Endodermal cell (in vitro differentiated cells): Measurements from ENCODE around the gene BARHL2. TPM values are rescaled to one million over a fixed set of nuclear protein-coding genes. Genes with fewer than 3 reads are reported as not detected.

Source experiments
- DNase-seq: peaks from one replicate; pipeline ENCODE4 v3.0.0-alpha.2; 2017
- H3K27ac ChIP-seq: 2 replicates; pipeline ENCODE4 v1.5.1; 2013; ENCODE audit warnings: mild to moderate bottlenecking, low read depth, low read length, moderate library complexity
- H3K27me3 ChIP-seq: 2 replicates; pipeline ENCODE4 v1.6.1; 2013; ENCODE audit warnings: mild to moderate bottlenecking, low read length, moderate library complexity; ENCODE audit not compliant: insufficient read depth, control insufficient read depth, poor library complexity, severe bottlenecking
- H3K36me3 ChIP-seq: 2 replicates; pipeline ENCODE4 v1.7.0; 2013; ENCODE audit warnings: mild to moderate bottlenecking, low read length, moderate library complexity; ENCODE audit not compliant: control insufficient read depth, insufficient read depth
- H3K4me1 ChIP-seq: one replicate; pipeline ENCODE4 v1.7.0; 2013; ENCODE audit warnings: low read length; ENCODE audit not compliant: control insufficient read depth, insufficient read depth
- H3K4me3 ChIP-seq: 2 replicates; pipeline ENCODE4 v1.5.1; 2013; ENCODE audit warnings: mild to moderate bottlenecking, low read length, moderate library complexity
- H3K9ac ChIP-seq: 2 replicates; pipeline ENCODE4 v1.6.1; 2013; ENCODE audit warnings: mild to moderate bottlenecking, low read length, moderate library complexity; ENCODE audit not compliant: poor library complexity, severe bottlenecking; ENCODE audit errors: extremely low read depth
- H3K9me3 ChIP-seq: 2 replicates; pipeline ENCODE4 v1.6.1; 2013; ENCODE audit warnings: mild to moderate bottlenecking, low read length, moderate library complexity; ENCODE audit not compliant: control insufficient read depth
- H3K27ac Mint-ChIP-seq: 2 replicates; pipeline ENCODE4 v1.8.0; 2020; ENCODE audit warnings: mixed read lengths
- H3K27me3 Mint-ChIP-seq: 2 replicates; pipeline ENCODE4 v1.8.0; 2021; ENCODE audit warnings: mild to moderate bottlenecking, mixed read lengths; ENCODE audit not compliant: insufficient read depth
- H3K36me3 Mint-ChIP-seq: 2 replicates; pipeline ENCODE4 v1.8.0; 2020; ENCODE audit warnings: low read depth, mixed read lengths
- H3K4me1 Mint-ChIP-seq: 2 replicates; pipeline ENCODE4 v1.8.0; 2020; ENCODE audit warnings: mixed read lengths
- H3K4me3 Mint-ChIP-seq: 2 replicates; pipeline ENCODE4 v1.8.0; 2020; ENCODE audit warnings: mild to moderate bottlenecking, moderate library complexity, mixed read lengths
- H3K9me3 Mint-ChIP-seq: 2 replicates; pipeline ENCODE4 v1.8.0; 2020; ENCODE audit warnings: mild to moderate bottlenecking, mixed read lengths
- WGBS, 2 experiments: methylation state at CpG; one replicate each; pipeline versions ENCODE4 v1.1.5 to v1.1.7; 2013; ENCODE audit warnings: missing lambda C conversion rate in 2 of 2, mixed read lengths in 1 of 2; ENCODE audit not compliant: insufficient coverage in 1 of 2, insufficient read length in 1 of 2; 5-methylcytosine and 5-hydroxymethylcytosine counted together
- total RNA-seq, 2 donors: library from RNA; stranded (reverse); fragmentation: NEBNext Ultra II Directional in 1 of 2; extraction: Animal tissue kit (Norgen Biotek cat#: 25700) in 1 of 2; gene quantifications; 2 replicates in 1 of 2; 3 replicates in 1 of 2; pipeline ENCODE4 v1.2.1, GENCODE V29; 2021
- TF ChIP-seq, protein P1 (sequence below): fragments of 200-600 bp; sonication (generic); conservative IDR thresholded peaks from 2 replicates; pipeline ENCODE4 v1.5.0; 2021; ENCODE audit warnings: antibody characterized with exemption, mild to moderate bottlenecking

BARHL2 gene
- total RNA-seq, 2 donors from 2014 or later: not detected

DNA sequence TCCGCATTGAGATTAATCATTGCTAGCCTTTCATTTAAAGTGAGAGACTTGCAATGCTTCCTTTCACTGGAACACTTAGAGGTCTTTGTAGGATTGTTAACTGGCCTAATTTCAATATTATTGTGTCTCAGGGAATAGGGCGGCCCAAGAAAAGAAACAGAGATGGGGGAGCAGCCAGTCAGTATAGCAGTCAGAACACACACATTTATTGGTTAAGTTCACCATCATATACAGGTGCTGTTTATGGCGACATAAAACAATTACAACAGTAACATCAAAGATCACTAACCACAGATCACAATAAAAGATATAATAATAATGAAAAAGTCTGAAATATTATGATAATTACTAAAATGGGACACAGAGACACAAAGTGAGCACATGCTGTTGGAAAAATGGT lies 29.4 kb downstream of the BARHL2 start:
- Histone ChIP-seq H3K9me3 (no peaks in the 10 kb centered on the region), H3K27ac (no peak overlapping the region), H3K4me3 (no peak overlapping the region), H3K4me1 (no peaks in the 10 kb centered on the region), H3K27me3 (no peaks in the 10 kb centered on the region), H3K9ac (no peak overlapping the region), H3K36me3 (no peaks in the 10 kb centered on the region)
- Mint-ChIP-seq H3K27ac (no peak overlapping the region), H3K27me3 (peaks cover 3% of the 10 kb centered on the region), H3K4me1 (no peaks in the 10 kb centered on the region), H3K9me3 (no peaks in the 10 kb centered on the region), H3K36me3 (no peaks in the 10 kb centered on the region), H3K4me3 (no peak overlapping the region)
- 95 to 100% methylated on average over 2 to 3 of the region's 3 CpGs for WGBS, 2 experiments
- TF ChIP-seq, protein P1, sequence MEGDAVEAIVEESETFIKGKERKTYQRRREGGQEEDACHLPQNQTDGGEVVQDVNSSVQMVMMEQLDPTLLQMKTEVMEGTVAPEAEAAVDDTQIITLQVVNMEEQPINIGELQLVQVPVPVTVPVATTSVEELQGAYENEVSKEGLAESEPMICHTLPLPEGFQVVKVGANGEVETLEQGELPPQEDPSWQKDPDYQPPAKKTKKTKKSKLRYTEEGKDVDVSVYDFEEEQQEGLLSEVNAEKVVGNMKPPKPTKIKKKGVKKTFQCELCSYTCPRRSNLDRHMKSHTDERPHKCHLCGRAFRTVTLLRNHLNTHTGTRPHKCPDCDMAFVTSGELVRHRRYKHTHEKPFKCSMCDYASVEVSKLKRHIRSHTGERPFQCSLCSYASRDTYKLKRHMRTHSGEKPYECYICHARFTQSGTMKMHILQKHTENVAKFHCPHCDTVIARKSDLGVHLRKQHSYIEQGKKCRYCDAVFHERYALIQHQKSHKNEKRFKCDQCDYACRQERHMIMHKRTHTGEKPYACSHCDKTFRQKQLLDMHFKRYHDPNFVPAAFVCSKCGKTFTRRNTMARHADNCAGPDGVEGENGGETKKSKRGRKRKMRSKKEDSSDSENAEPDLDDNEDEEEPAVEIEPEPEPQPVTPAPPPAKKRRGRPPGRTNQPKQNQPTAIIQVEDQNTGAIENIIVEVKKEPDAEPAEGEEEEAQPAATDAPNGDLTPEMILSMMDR: no peak
- DNase-seq: no peak

DNA sequence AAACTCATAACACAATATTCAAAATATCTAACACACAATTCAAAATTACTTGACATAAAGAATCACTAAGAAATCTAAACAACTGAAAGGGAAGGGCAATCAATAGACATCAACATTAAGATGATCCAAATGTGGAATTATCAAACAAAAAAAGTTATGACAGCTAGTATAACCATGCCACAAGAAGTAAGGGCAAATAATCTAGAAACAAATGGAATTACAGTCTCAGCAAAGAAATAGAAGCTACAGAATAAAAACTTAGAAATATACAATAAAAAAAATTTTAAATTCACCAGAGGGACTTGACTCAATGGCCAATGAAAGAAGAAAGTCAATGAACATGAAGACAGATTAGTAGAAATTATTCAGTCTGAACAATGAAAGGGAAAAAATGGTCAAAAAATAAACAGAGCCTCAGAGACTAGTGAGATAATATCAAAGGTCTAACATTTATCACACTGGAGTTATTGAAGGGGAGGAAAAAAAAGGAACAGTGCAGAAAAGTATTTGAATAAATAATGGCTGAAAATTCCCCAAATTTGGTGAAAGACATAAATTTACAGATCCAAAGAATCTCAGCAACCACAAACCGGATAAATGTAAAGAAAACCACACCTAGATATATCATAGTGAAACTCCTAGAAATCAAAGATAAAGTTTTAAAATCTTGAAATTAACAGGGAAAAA lies 41.8 kb downstream of the BARHL2 start:
- Histone ChIP-seq H3K4me3 (no peak overlapping the region), H3K9me3 (peaks cover 15% of the 10 kb centered on the region), H3K9ac (no peak overlapping the region), H3K4me1 (no peaks in the 10 kb centered on the region), H3K36me3 (no peaks in the 10 kb centered on the region), H3K27me3 (no peaks in the 10 kb centered on the region), H3K27ac (no peak overlapping the region)
- 100% methylated on average over 1 of the region's 1 CpG; no CpG with 5 or more reads in 1 of the 2 experiments for WGBS, 2 experiments
- H3K27ac Mint-ChIP-seq: no peak overlapping the region
- no peaks in the 10 kb centered on the region for H3K4me1 Mint-ChIP-seq
- no peak for DNase-seq
- no peaks in the 10 kb centered on the region for H3K27me3 Mint-ChIP-seq
- no peak overlapping the region for H3K4me3 Mint-ChIP-seq
- no peaks in the 10 kb centered on the region for H3K36me3 Mint-ChIP-seq
- H3K9me3 Mint-ChIP-seq: peaks cover 14% of the 10 kb centered on the region
- TF ChIP-seq, protein P1: no peak

DNA sequence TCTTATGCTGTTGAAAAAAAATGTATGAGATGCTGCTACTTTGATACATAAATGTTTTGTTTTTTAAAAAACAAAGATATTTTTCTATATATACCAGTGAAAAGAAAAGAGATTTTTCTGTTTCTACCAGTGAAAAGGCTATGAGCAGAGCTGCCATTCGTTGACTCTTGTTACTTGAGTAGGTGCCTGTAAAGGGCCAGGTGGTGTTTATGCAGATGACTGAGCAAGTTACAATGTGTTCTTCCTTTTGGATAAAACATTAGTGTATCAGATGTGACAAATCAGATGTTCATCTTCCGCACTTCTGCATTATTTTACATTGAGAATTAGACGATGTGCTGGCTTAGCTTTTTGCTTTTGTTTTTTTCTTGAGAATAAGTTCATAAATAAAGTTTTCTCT lies 45.4 kb downstream of the BARHL2 start:
- H3K27ac ChIP-seq: no peak overlapping the region
- H3K27me3 Mint-ChIP-seq: no peaks in the 10 kb centered on the region
- no peaks in the 10 kb centered on the region for H3K4me1 Mint-ChIP-seq
- H3K27me3 ChIP-seq: no peaks in the 10 kb centered on the region
- peaks cover 15% of the 10 kb centered on the region for H3K9me3 ChIP-seq
- H3K36me3 Mint-ChIP-seq: no peaks in the 10 kb centered on the region
- TF ChIP-seq, protein P1: no peak
- H3K4me3 ChIP-seq: no peak overlapping the region
- H3K27ac Mint-ChIP-seq: no peak overlapping the region
- DNase-seq: no peak
- H3K4me3 Mint-ChIP-seq: no peak overlapping the region
- H3K9me3 Mint-ChIP-seq: peaks cover 14% of the 10 kb centered on the region
- H3K36me3 ChIP-seq: no peaks in the 10 kb centered on the region
- H3K9ac ChIP-seq: no peak overlapping the region
- H3K4me1 ChIP-seq: no peaks in the 10 kb centered on the region
- 78 to 97% methylated on average over 1 to 3 of the region's 3 CpGs for WGBS, 2 experiments
